Type B pancreatic cell (in vitro differentiated cells): ENCODE data around the gene LCOR. TPM values are rescaled to one million over a fixed set of nuclear protein-coding genes. Genes with fewer than 3 reads are reported as not detected.
"Not testable (repeated sequence)": the region's sequence is repeated elsewhere in the genome, so short reads cannot be mapped to it uniquely, and the experiment has no call there.

Experiments
- DNase-seq: peaks from one replicate; pipeline ENCODE4 v3.0.0; 2021; ENCODE audit warnings: mixed read lengths; ENCODE audit not compliant: unreplicated experiment; ENCODE audit errors: extremely low spot score
- H3K27ac Mint-ChIP-seq: 2 replicates; pipeline ENCODE4 v1.8.0; 2021; ENCODE audit warnings: mild to moderate bottlenecking, mixed read lengths
- H3K27me3 Mint-ChIP-seq: 2 replicates; pipeline ENCODE4 v1.8.0; 2021; ENCODE audit warnings: mixed read lengths
- H3K36me3 Mint-ChIP-seq: 2 replicates; pipeline ENCODE4 v1.8.0; 2021; ENCODE audit warnings: mixed read lengths
- H3K4me1 Mint-ChIP-seq: one replicate; pipeline ENCODE4 v1.8.0; 2021; ENCODE audit warnings: mixed read lengths; ENCODE audit not compliant: unreplicated experiment
- H3K4me3 Mint-ChIP-seq: 2 replicates; pipeline ENCODE4 v1.8.0; 2021; ENCODE audit warnings: mild to moderate bottlenecking, mixed read lengths
- H3K9me3 Mint-ChIP-seq: 2 replicates; pipeline ENCODE4 v1.8.0; 2021; ENCODE audit warnings: mixed read lengths
- CTCF ChIP-seq: fragments of 200-600 bp; sonication (generic); conservative IDR thresholded peaks from 2 replicates; pipeline ENCODE4 v1.5.0; 2021; ENCODE audit warnings: antibody characterized with exemption, mild to moderate bottlenecking
- total RNA-seq: library from RNA; stranded (reverse); gene quantifications from 2 replicates; pipeline ENCODE4 v1.2.1, GENCODE V29; 2021; ENCODE audit warnings: low replicate concordance

LCOR gene
- total RNA-seq, 1 donor from 2014 or later: 55.1 TPM

- no peak overlapping the region for H3K27ac Mint-ChIP-seq
- no peak for TF ChIP-seq CTCF
- peaks cover 6% of the 10 kb centered on the region for H3K9me3 Mint-ChIP-seq
- no peak for DNase-seq
- peaks cover 32% of the 10 kb centered on the region for H3K36me3 Mint-ChIP-seq
- H3K4me3 Mint-ChIP-seq: no peak overlapping the region
- H3K27me3 Mint-ChIP-seq: no peaks in the 10 kb centered on the region
- H3K4me1 Mint-ChIP-seq: no peaks in the 10 kb centered on the region
Measured at GRCh38 chr10:96930469-96930868, 98.4 kb downstream of the LCOR start.

GRCh38 chr10:96935148-96935547 is 103.0 kb downstream of the LCOR start:
- Mint-ChIP-seq H3K27ac (no peak overlapping the region), H3K36me3 (peaks cover 17% of the 10 kb centered on the region), H3K4me1 (no peaks in the 10 kb centered on the region), H3K4me3 (no peak overlapping the region), H3K9me3 (peaks cover 5% of the 10 kb centered on the region), H3K27me3 (no peaks in the 10 kb centered on the region)
- no peak for TF ChIP-seq CTCF
- DNase-seq: no peak

- H3K4me1 Mint-ChIP-seq: no peaks in the 10 kb centered on the region
- no peak for TF ChIP-seq CTCF
- H3K36me3 Mint-ChIP-seq: peaks cover 17% of the 10 kb centered on the region
- H3K27me3 Mint-ChIP-seq: no peaks in the 10 kb centered on the region
- DNase-seq: no peak
- H3K9me3 Mint-ChIP-seq: peaks cover 5% of the 10 kb centered on the region
- no peak overlapping the region for H3K27ac Mint-ChIP-seq
- H3K4me3 Mint-ChIP-seq: no peak overlapping the region
Measured at GRCh38 chr10:96935810-96936209, 103.7 kb downstream of the LCOR start.

- H3K4me1 Mint-ChIP-seq, H3K27ac Mint-ChIP-seq, H3K9me3 Mint-ChIP-seq, H3K27me3 Mint-ChIP-seq, H3K4me3 Mint-ChIP-seq, DNase-seq: not testable (repeated sequence)
- peaks cover 13% of the 10 kb centered on the region for H3K36me3 Mint-ChIP-seq
Measured at GRCh38 chr10:96943161-96943560, 111.1 kb downstream of the LCOR start.

- Mint-ChIP-seq H3K4me3 (no peak overlapping the region), H3K27me3 (no peaks in the 10 kb centered on the region), H3K4me1 (no peaks in the 10 kb centered on the region), H3K27ac (no peak overlapping the region), H3K9me3 (no peaks in the 10 kb centered on the region), H3K36me3 (peaks cover 8% of the 10 kb centered on the region)
- DNase-seq: no peak
- TF ChIP-seq CTCF: no peak
Measured at GRCh38 chr10:96947036-96947435, 114.9 kb downstream of the LCOR start.

GRCh38 chr10:96949039-96949683 is 117.1 kb downstream of the LCOR start:
- Mint-ChIP-seq H3K27ac (no peak overlapping the region), H3K27me3 (no peaks in the 10 kb centered on the region), H3K4me1 (no peaks in the 10 kb centered on the region), H3K9me3 (no peaks in the 10 kb centered on the region), H3K4me3 (no peak overlapping the region), H3K36me3 (peaks cover 19% of the 10 kb centered on the region)
- TF ChIP-seq CTCF: no peak
- DNase-seq: no peak
